ENCODE data around the gene ZNF688.
"Not testable (repeated sequence)": the region's sequence is repeated elsewhere in the genome, so short reads cannot be mapped to it uniquely, and the experiment has no call there.

ZNF688 gene

GRCh38 chr16:30533748-30534367 is 37.7 kb downstream of the ZNF688 start:
- no peak for DNase-seq (ENCODE audit: low read depth)

DNA sequence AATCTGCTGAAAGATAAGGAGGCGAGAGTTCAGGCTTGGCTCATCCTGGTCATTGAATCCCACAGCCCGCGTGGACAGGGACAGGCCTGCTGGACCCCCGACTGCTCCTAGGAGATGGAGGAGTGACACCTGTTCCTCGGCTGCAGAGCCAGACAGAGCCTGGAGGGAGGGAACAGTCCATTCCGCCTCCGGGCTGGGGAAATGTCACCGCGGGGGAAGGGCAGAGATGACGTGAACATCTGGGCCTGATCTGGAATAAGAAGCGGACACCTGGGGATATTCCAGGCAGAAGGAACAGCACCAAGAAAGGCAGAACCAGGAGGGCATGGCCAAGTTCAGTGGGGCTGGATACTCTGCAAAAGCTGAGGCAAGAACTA is 38.4 kb downstream of the ZNF688 start:
- no peak for DNase-seq (ENCODE audit: low read depth)

DNA sequence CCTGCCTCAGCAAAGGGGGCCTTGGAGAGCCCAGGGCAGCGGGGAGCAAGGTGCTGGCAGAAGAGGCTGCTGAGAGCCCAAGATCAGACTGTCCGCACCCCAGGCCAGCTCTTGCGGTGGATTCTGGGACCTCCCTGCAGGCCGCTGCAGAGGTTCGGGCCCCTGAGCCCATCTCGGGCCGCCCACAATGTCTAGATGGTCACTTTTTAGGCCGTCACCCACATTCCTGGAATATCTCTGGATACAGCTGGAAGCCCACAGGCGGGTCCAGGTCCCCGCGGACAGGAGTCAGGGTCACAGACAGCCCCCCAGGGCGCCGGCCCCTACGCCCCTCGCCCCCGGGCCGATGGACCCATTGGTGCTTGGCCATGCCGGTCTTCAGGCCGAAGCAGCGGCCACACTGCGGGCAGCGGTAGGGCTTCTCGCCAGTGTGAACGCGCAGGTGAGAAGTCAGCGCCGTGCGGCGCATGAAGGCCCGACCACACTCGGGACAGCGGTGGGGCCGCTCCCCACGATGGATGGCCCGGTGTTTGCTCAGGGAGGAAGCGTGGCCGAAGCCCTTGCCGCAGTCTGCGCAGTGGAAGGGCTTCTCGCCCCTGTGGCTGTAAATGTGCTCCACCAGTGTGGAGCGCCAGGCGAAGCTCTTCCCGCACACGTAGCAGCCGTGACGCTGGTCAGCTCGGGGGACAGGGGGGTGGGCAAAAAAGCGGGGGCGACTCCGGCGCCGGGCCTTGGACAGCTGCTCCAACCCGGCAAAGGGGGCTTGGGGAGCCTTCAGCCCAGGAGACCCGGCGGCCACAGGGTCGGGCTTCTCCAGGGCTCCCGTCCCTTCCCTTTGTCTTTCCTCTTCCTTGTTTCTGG is 39.0 kb downstream of the ZNF688 start:
- no peak for DNase-seq (ENCODE audit: low read depth)

- no peak for DNase-seq (ENCODE audit: low read depth)
These were observed 41.1 kb downstream of the ZNF688 start for GRCh38 chr16:30530163-30531037.

GRCh38 chr16:30528799-30529457 is 42.6 kb downstream of the ZNF688 start:
- no peak for DNase-seq (ENCODE audit: low read depth)

GRCh38 chr16:30527635-30528178 is 43.8 kb downstream of the ZNF688 start:
- DNase-seq (ENCODE audit: low read depth) = no peak

GRCh38 chr16:30526823-30527634 is 44.5 kb downstream of the ZNF688 start:
- peak; percentile 78 for DNase-seq (ENCODE audit: low read depth)

DNA sequence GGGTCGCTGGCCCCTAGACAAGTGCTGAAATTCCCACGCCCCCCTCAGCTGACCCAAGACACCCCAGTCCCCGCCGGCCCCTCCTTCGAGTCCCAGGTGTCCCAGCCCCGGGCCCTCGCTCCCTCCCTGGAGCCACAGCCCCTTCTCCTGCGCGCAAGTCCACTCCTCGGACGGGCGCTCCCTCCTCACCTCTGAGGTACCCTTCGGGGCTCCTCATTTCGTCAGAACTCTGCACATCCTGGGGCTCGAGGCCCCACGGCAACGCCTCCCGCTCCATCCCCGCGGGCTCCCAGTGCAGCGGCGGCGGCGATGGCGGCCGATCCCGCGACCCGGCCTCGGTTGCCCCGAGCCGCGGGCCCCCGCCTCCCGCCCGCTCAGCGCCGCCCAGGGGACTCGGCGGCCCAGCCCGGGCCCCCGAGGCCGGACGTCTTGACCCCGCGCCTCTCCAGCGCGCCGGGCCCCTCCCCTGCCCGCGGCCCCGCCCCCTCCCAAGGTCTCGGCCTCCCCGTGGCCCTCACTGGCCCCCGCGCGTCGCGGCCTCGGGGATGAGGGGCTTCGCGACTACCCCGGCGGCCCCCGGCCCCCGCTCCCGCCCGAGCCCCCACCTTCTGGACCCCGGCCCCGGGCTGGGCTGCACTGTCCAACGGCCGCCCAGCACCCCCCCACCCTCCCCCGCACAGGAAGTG is 45.2 kb downstream of the ZNF688 start, which contains the start of gene ZNF768:
TSS of gene ZNF768 (minus strand) at position 430 of the 686 bp plus-strand sequence. CDS start at position 277, 153 bp downstream.
- DNase-seq (ENCODE audit: low read depth) = no peak

- no peak for DNase-seq (ENCODE audit: low read depth)
These were observed 45.7 kb downstream of the ZNF688 start for GRCh38 chr16:30525844-30526136.

- no peak for DNase-seq (ENCODE audit: low read depth)
These were observed 46.6 kb downstream of the ZNF688 start for GRCh38 chr16:30524575-30525568.

- no peak for DNase-seq (ENCODE audit: low read depth)
These were observed 47.5 kb downstream of the ZNF688 start for GRCh38 chr16:30523768-30524574.

- not testable (repeated sequence) for DNase-seq (ENCODE audit: low read depth)
These were observed 48.6 kb downstream of the ZNF688 start for GRCh38 chr16:30522702-30523463.

GRCh38 chr16:30521873-30522641 is 49.5 kb downstream of the ZNF688 start:
- DNase-seq (ENCODE audit: low read depth) = no peak

DNA sequence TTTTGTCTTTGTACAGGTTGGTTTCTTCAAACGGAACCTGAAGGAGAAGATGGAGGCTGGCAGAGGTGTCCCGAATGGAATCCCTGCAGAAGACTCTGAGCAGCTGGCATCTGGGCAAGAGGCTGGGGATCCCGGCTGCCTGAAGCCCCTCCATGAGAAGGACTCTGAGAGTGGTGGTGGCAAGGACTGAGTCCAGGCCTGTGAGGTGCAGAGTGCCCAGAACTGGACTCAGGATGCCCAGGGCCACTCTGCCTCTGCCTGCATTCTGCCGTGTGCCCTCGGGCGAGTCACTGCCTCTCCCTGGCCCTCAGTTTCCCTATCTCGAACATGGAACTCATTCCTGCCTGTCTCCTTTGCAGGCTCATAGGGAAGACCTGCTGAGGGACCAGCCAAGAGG is 50.0 kb downstream of the ZNF688 start:
- DNase-seq (ENCODE audit: low read depth) = no peak
